Nephron progenitor cell (in vitro differentiated cells): Measurements from ENCODE around the gene PRKAB1.
"Not testable (repeated sequence)": the region's sequence is repeated elsewhere in the genome, so short reads cannot be mapped to it uniquely, and the experiment has no call there.

Source experiments
- DNase-seq: peaks from one replicate; pipeline ENCODE4 v3.0.0; 2021
- H3K27ac Mint-ChIP-seq: 2 replicates; pipeline ENCODE4 v1.8.0; 2021; ENCODE audit warnings: mild to moderate bottlenecking, moderate library complexity, mixed read lengths
- H3K27me3 Mint-ChIP-seq: 2 replicates; pipeline ENCODE4 v1.8.0; 2021; ENCODE audit warnings: mild to moderate bottlenecking, low read depth, mixed read lengths; ENCODE audit not compliant: poor library complexity
- H3K36me3 Mint-ChIP-seq: 2 replicates; pipeline ENCODE4 v1.8.0; 2021; ENCODE audit warnings: low read depth, mixed read lengths
- H3K4me1 Mint-ChIP-seq: 2 replicates; pipeline ENCODE4 v1.8.0; 2021; ENCODE audit warnings: mixed read lengths
- H3K4me3 Mint-ChIP-seq: 2 replicates; pipeline ENCODE4 v1.8.0; 2021; ENCODE audit warnings: mild to moderate bottlenecking, moderate library complexity, mixed read lengths
- H3K9me3 Mint-ChIP-seq: 2 replicates; pipeline ENCODE4 v1.8.0; 2021; ENCODE audit warnings: mild to moderate bottlenecking, moderate library complexity, mixed read lengths
- TF ChIP-seq, protein P1 (sequence below): fragments of 200-600 bp; sonication (generic); IDR thresholded peaks from 2 replicates; pipeline ENCODE4 v1.5.0; 2021; ENCODE audit warnings: antibody characterized with exemption

Gene PRKAB1

DNA sequence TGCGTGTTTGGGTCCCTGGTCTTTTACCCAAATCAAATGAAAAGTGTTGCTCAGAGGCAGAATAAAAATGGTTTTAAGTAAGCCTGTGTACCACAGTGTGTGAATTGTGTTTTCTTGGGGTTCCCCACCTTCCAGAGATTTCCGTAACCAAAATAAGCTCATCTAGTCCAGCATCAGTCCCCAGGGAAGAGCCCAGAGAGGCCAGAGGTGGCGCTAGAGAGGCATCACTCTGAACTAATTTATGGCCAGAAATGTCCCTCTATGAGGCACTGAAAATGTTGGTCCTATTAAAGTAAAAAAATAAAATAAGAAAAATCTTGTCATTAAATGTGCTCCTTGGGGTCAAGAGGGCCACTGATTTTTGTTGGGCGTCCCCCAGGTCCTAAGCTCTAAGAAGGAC lies 24.9 kb upstream of the PRKAB1 start:
- Mint-ChIP-seq H3K9me3 (peaks cover 4% of the 10 kb centered on the region), H3K36me3 (no peaks in the 10 kb centered on the region), H3K4me1 (no peaks in the 10 kb centered on the region), H3K27me3 (peaks cover 5% of the 10 kb centered on the region), H3K27ac (no peak overlapping the region), H3K4me3 (no peak overlapping the region)
- peak; percentile 5 for DNase-seq
- TF ChIP-seq, protein P1, sequence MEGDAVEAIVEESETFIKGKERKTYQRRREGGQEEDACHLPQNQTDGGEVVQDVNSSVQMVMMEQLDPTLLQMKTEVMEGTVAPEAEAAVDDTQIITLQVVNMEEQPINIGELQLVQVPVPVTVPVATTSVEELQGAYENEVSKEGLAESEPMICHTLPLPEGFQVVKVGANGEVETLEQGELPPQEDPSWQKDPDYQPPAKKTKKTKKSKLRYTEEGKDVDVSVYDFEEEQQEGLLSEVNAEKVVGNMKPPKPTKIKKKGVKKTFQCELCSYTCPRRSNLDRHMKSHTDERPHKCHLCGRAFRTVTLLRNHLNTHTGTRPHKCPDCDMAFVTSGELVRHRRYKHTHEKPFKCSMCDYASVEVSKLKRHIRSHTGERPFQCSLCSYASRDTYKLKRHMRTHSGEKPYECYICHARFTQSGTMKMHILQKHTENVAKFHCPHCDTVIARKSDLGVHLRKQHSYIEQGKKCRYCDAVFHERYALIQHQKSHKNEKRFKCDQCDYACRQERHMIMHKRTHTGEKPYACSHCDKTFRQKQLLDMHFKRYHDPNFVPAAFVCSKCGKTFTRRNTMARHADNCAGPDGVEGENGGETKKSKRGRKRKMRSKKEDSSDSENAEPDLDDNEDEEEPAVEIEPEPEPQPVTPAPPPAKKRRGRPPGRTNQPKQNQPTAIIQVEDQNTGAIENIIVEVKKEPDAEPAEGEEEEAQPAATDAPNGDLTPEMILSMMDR, result peak; percentile 22

DNA sequence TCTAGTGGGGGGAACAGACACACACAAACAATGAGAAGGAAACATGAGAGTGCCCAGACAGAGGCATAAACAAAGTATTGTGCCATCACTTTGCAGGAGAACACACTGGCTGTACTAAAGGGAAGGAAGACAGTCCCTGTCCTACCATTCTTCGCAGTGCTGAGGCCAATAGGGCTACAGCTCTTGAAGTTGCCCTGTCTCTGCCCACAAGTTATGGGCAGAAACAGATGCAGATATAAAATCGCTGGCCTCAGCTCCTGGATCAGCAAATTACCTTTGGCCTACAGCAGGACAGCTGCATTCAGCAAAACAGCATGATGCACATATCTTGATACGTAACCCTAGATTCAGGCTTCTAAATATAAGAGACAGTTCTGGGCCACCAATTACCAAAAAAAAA lies 23.0 kb upstream of the PRKAB1 start:
- H3K36me3 Mint-ChIP-seq, result no peaks in the 10 kb centered on the region

DNA sequence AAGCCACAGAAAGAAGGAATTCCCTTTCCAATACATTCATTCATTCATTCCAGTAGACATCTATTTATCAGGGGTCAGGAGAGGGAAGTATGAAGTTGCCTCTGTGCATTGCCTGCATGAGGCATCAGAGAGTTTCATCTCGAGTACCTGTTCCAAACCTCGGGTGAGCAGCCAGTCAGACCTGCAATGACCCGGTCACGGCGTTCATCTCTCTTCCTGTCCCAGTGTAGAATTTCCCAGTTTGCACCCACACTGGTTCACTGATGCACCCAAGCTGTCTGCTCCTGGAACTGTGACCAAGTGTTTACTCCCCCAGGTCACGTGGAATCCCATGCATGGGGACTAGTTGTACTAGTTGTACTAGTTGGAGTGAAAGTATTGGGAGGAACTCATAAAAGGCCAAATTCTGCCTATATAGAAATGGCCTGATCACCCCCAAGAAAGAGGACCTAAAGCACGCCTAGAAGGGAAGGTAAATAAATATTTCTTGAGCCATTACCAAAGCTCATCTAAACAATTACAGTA lies 22.3 kb upstream of the PRKAB1 start:
- TF ChIP-seq, protein P1, result no peak
- no peak for DNase-seq
- no peaks in the 10 kb centered on the region for H3K4me1 Mint-ChIP-seq
- H3K27me3 Mint-ChIP-seq, result peaks cover 7% of the 10 kb centered on the region
- no peak overlapping the region for H3K27ac Mint-ChIP-seq
- peaks cover 4% of the 10 kb centered on the region for H3K9me3 Mint-ChIP-seq
- no peaks in the 10 kb centered on the region for H3K36me3 Mint-ChIP-seq
- no peak overlapping the region for H3K4me3 Mint-ChIP-seq

More for the DNA sequence above, 23.0 kb upstream of the PRKAB1 start:
- Mint-ChIP-seq H3K4me3 (no peak overlapping the region), H3K27me3 (peaks cover 8% of the 10 kb centered on the region), H3K9me3 (peaks cover 4% of the 10 kb centered on the region), H3K27ac (no peak overlapping the region), H3K4me1 (no peaks in the 10 kb centered on the region)
- DNase-seq, result no peak
- TF ChIP-seq, protein P1, result no peak

DNA sequence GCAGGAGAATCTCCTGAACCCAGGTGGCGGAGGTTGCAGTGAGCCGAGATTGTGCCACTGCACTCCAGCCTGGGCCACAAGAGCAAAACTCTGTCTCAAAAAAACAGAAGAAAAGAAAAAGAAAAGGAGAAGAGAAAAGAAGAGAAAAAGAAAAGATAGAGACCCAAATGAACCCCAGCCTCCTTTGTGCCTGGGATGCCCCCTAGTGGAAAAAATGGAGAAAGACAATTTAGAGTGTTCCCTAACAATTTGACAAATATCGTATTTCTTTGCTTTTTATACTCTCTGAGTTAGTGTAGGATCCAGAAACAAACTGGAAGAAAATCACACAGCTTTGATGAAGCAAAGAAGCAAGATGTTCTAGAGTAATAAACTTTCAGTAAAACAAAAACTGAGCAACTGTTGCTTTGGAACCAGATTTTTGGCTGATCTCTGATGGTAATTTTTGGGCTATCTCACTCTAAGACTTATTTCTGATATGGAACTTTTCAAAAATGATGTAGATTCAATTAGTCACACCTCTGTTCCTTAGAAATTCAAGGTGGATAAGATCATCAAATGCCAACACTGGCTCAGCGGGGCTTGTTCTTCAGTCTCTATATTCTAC lies 18.6 kb upstream of the PRKAB1 start:
- Mint-ChIP-seq H3K4me3 (no peak overlapping the region), H3K4me1 (no peaks in the 10 kb centered on the region), H3K36me3 (no peaks in the 10 kb centered on the region), H3K27me3 (peaks cover 7% of the 10 kb centered on the region), H3K27ac (no peak overlapping the region), H3K9me3 (peaks cover 35% of the 10 kb centered on the region)
- DNase-seq, result no peak
- TF ChIP-seq, protein P1, result peak; percentile 69

DNA sequence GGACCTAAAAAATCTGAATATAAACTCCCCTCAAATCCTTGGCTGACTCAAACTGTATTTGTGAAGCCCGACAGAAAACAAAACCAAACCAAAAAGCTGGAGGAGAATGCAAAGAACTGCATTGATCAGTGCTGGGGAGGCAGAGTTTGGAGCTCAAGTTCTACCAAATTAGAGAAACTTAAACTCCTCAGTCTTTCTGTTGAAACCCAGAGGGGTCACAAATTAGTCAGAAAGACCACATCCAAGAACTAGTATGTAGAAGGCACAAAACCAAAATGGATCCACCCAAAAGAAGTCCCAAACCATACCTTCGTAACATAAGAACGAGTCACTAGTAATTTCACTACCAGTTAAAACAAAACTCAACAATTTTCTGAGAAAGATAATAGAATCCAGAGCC lies 15.3 kb upstream of the PRKAB1 start:
- no peaks in the 10 kb centered on the region for H3K36me3 Mint-ChIP-seq
- H3K27me3 Mint-ChIP-seq, result peaks cover 13% of the 10 kb centered on the region
- H3K4me1 Mint-ChIP-seq, result no peaks in the 10 kb centered on the region
- H3K9me3 Mint-ChIP-seq, result peaks cover 34% of the 10 kb centered on the region
- no peak for DNase-seq
- H3K4me3 Mint-ChIP-seq, result no peak overlapping the region
- H3K27ac Mint-ChIP-seq, result no peak overlapping the region
- TF ChIP-seq, protein P1, result no peak

DNA sequence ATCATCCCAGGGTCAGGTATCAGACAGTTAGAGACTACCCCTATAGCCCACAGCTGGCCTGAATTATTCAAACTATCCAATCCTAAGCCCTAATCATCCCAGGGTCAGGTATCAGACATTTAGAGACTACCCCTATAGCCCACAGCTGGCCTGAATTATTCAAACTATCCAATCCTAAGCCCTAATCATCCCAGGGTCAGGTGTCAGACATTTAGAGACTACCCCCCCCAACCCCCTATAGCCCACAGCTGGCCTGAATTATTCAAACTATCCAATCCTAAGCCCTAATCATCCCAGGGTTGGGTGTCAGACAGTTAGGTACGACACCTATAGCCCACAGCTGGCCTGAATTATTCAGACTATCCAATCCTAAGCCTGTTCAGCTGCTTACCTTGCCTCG lies 10.9 kb upstream of the PRKAB1 start:
- not testable (repeated sequence) for DNase-seq, H3K36me3 Mint-ChIP-seq, H3K27ac Mint-ChIP-seq, H3K4me3 Mint-ChIP-seq, H3K4me1 Mint-ChIP-seq
- Mint-ChIP-seq H3K27me3 (peaks cover 20% of the 10 kb centered on the region), H3K9me3 (peaks cover 27% of the 10 kb centered on the region)

DNA sequence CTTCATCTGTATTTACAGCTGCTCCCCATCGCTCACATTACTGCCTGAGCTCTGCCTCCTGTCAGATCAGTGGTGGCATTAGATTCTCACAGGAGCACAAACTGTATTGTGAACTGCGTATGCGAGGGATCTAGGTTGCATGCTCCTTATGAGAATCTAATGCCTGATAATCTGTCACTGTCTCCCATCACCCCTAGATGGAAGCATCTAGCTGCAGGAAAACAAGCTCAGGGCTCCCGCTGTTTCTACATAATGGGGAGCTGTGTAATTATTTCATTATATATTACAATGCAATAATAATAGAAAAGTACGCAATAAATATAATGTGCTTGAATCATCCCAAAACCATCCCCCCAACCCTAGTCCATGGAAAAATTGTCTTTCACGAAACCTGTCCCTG lies 9.8 kb upstream of the PRKAB1 start:
- H3K4me1 Mint-ChIP-seq, DNase-seq, H3K36me3 Mint-ChIP-seq, H3K4me3 Mint-ChIP-seq, H3K27ac Mint-ChIP-seq: not testable (repeated sequence)
- H3K9me3 Mint-ChIP-seq, result peaks cover 15% of the 10 kb centered on the region
- H3K27me3 Mint-ChIP-seq, result peaks cover 31% of the 10 kb centered on the region
